ENCODE results near the gene DUS4L.
A peak's percentile ranks its signal among the peaks of the same experiment; 100 is the strongest.
"Not testable (repeated sequence)": the region's sequence is repeated elsewhere in the genome, so short reads cannot be mapped to it uniquely, and the experiment has no call there.

DUS4L gene, protein sequence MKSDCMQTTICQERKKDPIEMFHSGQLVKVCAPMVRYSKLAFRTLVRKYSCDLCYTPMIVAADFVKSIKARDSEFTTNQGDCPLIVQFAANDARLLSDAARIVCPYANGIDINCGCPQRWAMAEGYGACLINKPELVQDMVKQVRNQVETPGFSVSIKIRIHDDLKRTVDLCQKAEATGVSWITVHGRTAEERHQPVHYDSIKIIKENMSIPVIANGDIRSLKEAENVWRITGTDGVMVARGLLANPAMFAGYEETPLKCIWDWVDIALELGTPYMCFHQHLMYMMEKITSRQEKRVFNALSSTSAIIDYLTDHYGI

DNA sequence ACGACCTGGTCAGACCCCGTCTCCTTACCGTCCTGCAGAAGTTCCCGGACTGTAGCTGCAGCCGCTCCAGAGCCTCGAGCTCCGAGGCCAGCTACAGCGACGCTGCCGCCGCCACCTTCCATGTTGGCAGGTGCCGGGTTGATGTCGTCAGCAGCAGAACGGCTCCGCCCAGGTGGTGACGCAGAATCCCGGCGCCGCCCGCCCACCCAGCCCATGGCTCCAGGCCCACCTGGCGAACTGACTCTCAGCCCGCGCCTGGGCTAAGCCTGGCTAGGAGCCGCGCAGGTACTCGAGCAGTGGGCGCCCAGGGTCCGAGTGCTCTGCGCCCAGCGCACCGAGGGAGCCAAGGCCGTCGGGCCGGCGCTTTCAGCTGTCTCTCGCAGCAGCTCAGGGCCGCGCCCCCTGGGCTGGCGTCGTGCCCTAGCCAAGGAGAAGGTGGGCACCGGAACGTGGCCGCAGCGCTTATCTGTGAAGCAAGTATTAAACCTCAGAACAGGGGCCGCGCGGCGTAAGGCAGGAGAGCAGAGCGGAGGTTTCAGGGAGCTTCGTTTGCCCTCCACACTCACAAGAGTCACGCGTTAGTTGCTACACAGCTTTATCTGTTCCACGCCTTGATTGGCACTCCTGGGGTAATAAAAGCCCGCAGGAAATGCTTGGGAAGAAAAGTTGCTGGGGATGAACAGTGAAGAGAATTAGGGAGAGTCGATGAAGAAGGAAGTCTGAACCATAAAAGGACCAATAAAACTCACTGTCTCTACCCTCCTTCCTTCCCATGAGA is at the start of gene DUS4L, which contains the start of gene COG5:
Gene DUS4L (plus strand): TSS at position 197 of the 778 bp plus-strand sequence. CDS start 3,100 bp downstream, outside the sequence.
Gene COG5 (minus strand): TSS at position 146 of the 778 bp plus-strand sequence. CDS start 24 bp downstream, at position 122.
- TF ChIP-seq, protein P1, sequence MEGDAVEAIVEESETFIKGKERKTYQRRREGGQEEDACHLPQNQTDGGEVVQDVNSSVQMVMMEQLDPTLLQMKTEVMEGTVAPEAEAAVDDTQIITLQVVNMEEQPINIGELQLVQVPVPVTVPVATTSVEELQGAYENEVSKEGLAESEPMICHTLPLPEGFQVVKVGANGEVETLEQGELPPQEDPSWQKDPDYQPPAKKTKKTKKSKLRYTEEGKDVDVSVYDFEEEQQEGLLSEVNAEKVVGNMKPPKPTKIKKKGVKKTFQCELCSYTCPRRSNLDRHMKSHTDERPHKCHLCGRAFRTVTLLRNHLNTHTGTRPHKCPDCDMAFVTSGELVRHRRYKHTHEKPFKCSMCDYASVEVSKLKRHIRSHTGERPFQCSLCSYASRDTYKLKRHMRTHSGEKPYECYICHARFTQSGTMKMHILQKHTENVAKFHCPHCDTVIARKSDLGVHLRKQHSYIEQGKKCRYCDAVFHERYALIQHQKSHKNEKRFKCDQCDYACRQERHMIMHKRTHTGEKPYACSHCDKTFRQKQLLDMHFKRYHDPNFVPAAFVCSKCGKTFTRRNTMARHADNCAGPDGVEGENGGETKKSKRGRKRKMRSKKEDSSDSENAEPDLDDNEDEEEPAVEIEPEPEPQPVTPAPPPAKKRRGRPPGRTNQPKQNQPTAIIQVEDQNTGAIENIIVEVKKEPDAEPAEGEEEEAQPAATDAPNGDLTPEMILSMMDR (conservative IDR thresholded peaks at IDR 0.05; ENCODE audit: control insufficient read depth, insufficient read depth, low read depth, low read length), result no peak
- H3K4me3 ChIP-seq (ENCODE audit: control insufficient read depth, low read depth, low read length), result peak within 1 kb of the TSS; percentile 89
- DNase-seq (ENCODE audit: low read depth), result peak; percentile 73

DNA sequence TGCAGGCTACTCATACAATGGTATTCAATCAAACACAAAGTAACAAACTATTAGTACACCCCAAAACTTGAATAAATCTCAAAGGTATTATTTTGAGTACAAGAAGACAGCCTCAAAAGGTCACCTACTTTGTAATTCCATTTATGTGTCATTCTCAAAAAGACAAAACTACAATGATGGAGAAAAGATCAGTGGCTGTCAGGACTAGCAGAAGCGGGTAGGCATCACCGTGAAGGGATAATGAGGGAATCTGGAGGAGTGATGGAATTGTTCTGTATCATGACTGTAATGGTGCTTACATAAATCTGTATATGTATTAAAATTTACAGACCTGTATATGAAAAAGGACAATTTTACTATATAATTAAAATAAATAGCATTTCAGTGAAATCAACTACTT is 37.1 kb upstream of the DUS4L start:
- DNase-seq (ENCODE audit: low read depth), result no peak
- TF ChIP-seq, protein P1 (conservative IDR thresholded peaks at IDR 0.05; ENCODE audit: control insufficient read depth, insufficient read depth, low read depth, low read length), result no peak
- H3K4me3 ChIP-seq (ENCODE audit: control insufficient read depth, low read depth, low read length), result no peak overlapping the region

DNA sequence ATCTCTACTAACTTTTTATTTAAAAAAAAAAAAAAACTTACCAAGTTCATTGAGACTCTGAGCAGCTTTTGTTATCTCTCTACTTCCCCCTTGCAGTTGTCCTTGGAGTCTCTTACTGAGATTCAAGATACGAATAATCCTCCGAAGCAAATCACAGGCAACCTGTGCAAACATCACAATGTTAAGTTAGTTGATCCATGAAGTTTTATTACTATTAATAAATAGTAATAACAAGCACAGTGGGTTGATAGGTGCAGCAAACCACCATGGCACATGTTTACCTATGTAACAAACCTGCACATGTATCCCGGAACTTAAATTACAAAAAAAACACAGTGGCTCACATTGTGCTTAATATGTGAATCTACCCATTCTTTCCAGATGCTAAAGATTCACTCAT is 36.6 kb upstream of the DUS4L start:
- DNase-seq (ENCODE audit: low read depth), result no peak
- no peak overlapping the region for H3K4me3 ChIP-seq (ENCODE audit: control insufficient read depth, low read depth, low read length)
- TF ChIP-seq, protein P1 (conservative IDR thresholded peaks at IDR 0.05; ENCODE audit: control insufficient read depth, insufficient read depth, low read depth, low read length), result no peak

DNA sequence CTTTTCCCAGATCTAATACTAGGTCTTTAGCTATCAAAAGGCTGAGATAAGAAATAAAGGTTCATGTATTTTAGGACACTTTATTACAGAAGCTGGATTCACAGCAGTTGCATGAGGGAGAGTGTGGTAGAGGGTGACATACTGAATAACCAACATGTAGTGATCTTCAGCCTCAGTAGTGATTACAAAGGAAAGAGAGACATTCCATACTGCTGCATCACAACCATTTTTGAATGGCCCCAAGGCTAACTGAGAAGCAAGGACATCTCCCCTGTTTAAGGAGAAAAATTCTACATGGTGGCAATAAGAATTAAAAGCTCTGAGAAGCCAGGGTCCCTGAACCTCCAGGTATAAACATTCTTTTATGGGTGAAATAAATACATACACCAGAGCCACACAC is 35.3 kb upstream of the DUS4L start:
- TF ChIP-seq, protein P1 (conservative IDR thresholded peaks at IDR 0.05; ENCODE audit: control insufficient read depth, insufficient read depth, low read depth, low read length), result no peak
- no peak overlapping the region for H3K4me3 ChIP-seq (ENCODE audit: control insufficient read depth, low read depth, low read length)
- peak; percentile 38 for DNase-seq (ENCODE audit: low read depth)

DNA sequence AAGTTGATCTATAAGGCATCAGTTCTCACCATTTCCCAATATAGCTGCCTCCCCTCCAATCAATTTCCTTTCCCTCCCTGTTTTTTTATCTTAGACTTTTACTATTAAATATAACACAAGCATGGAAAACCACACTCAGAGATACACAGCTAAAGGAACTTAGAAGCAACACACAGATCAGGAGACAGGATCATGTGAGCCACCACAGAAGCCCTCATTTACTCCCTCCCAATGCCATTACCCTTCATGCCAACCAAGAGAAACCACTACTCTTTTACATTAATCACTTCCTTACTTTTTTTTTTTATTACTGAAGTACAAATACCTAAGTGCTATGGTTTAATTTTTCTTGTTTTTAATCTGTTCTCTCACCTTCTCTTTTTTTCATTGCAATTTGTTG is 33.0 kb upstream of the DUS4L start:
- TF ChIP-seq, protein P1 (conservative IDR thresholded peaks at IDR 0.05; ENCODE audit: control insufficient read depth, insufficient read depth, low read depth, low read length), result no peak

DNA sequence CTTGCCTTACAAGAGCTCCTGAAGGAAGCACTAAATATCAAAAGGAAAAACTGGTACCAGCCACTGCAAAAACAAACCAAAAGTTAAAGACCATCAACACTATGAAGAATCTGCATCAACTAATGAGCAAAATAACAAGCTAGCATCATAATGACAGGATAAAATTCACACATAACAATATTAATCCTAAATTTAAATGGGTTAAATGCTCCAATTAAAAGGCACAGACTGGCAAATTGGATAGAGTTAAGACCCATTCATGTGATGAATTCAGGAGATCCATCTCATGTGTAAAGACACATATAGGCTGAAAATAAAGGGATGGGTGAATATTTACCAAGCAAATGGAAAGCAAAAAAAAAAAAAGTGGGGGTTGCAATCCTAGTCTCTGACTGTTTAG is 29.6 kb upstream of the DUS4L start:
- TF ChIP-seq, protein P1 (conservative IDR thresholded peaks at IDR 0.05; ENCODE audit: control insufficient read depth, insufficient read depth, low read depth, low read length), result no peak
- no peak for DNase-seq (ENCODE audit: low read depth)
- no peak overlapping the region for H3K4me3 ChIP-seq (ENCODE audit: control insufficient read depth, low read depth, low read length)

More for the DNA sequence above, 33.0 kb upstream of the DUS4L start:
- H3K4me3 ChIP-seq (ENCODE audit: control insufficient read depth, low read depth, low read length), result no peak overlapping the region
- no peak for DNase-seq (ENCODE audit: low read depth)

DNA sequence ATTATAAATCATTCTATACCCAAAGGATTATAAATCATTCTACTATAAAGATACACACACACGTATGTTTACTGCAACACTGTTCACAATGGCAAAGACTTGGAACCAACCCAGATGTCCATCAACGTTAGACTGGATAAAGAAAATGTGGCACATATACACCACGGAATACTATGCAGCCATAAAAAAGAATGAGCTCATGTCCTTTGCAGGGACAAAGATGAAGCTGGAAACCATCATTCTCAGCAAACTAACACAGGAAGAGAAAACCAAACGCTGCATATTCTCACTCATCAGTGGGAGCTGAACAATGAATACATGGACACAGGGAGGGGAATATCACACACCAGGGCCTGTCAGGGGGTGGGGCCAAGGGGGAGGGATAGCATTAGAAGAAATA is 26.5 kb upstream of the DUS4L start:
- not testable (repeated sequence) for DNase-seq (ENCODE audit: low read depth); H3K4me3 ChIP-seq (ENCODE audit: control insufficient read depth, low read depth, low read length)

Measured in fibroblast of mammary gland (primary cell).